Measurements from ENCODE around the gene LRRFIP1. TPM values are rescaled to one million over a fixed set of nuclear protein-coding genes. Genes with fewer than 3 reads are reported as not detected.

Gene LRRFIP1
- total and polyA plus RNA-seq, 4 donors, result 79.7 to 194 (median 94.1) TPM

- ATAC-seq (ENCODE audit: insufficient read depth, low FRiP score) (no peak), DNase-seq (no peak)
- Histone ChIP-seq H3K9me3 (ENCODE audit: control insufficient read depth in 4 of 4, insufficient read depth in 3 of 4, low read length in 3 of 4) (no peaks in the 10 kb centered on the region), H3K27me3 (ENCODE audit: control insufficient read depth in 3 of 3, insufficient read depth in 3 of 3, low read length in 2 of 3) (no peaks in the 10 kb centered on the region), H3K9ac (ENCODE audit: insufficient read depth in 1 of 2, low read length in 2 of 2) (no peak overlapping the region), H3K4me3 (no peak overlapping the region), H3K36me3 (ENCODE audit: control insufficient read depth in 4 of 4, insufficient read depth in 4 of 4, low read length in 4 of 4) (peaks cover 0 to 8% (median 6%) of the 10 kb centered on the region in 4 donors), H3K27ac (ENCODE audit: low read depth in 1 of 2, low read length in 1 of 2) (no peak overlapping the region), H3K4me1 (ENCODE audit: control insufficient read depth in 5 of 5, insufficient read depth in 5 of 5, low read length in 5 of 5) (peaks cover 0 to 26% (median 16%) of the 10 kb centered on the region in 5 donors)
- no peak for TF ChIP-seq CTCF (IDR thresholded peaks at IDR 0.05; ENCODE audit: control extremely low read depth, extremely low read depth)
- 94 to 97% methylated on average over 7 of the region's 7 CpGs for WGBS, 2 donors
Measured at GRCh38 chr2:237722616-237723015, 95.2 kb downstream of the LRRFIP1 start.

- H3K27ac ChIP-seq (ENCODE audit: low read depth in 1 of 2, low read length in 1 of 2), result no peak overlapping the region
- no peaks in the 10 kb centered on the region for H3K9me3 ChIP-seq (ENCODE audit: control insufficient read depth in 4 of 4, insufficient read depth in 3 of 4, low read length in 3 of 4)
- DNase-seq (no peak), ATAC-seq (ENCODE audit: insufficient read depth, low FRiP score) (no peak)
- no peak for TF ChIP-seq CTCF (IDR thresholded peaks at IDR 0.05; ENCODE audit: control extremely low read depth, extremely low read depth)
- peaks cover 0 to 6% (median 5%) of the 10 kb centered on the region in 4 donors for H3K36me3 ChIP-seq (ENCODE audit: control insufficient read depth in 4 of 4, insufficient read depth in 4 of 4, low read length in 4 of 4)
- 88 to 92% methylated on average over 1 of the region's 1 CpG for WGBS, 2 donors
- no peak overlapping the region for H3K4me3 ChIP-seq
- H3K9ac ChIP-seq (ENCODE audit: insufficient read depth in 1 of 2, low read length in 2 of 2), result no peak overlapping the region
- H3K27me3 ChIP-seq (ENCODE audit: control insufficient read depth in 3 of 3, insufficient read depth in 3 of 3, low read length in 2 of 3), result no peaks in the 10 kb centered on the region
- H3K4me1 ChIP-seq (ENCODE audit: control insufficient read depth in 5 of 5, insufficient read depth in 5 of 5, low read length in 5 of 5), result peaks cover 0 to 26% (median 16%) of the 10 kb centered on the region in 5 donors
Measured at GRCh38 chr2:237723023-237723422, 95.6 kb downstream of the LRRFIP1 start.

GRCh38 chr2:237723602-237724001 is 96.2 kb downstream of the LRRFIP1 start:
- ATAC-seq (ENCODE audit: insufficient read depth, low FRiP score), result no peak
- TF ChIP-seq CTCF (IDR thresholded peaks at IDR 0.05; ENCODE audit: control extremely low read depth, extremely low read depth), result no peak
- H3K4me3 ChIP-seq, result no peak overlapping the region
- no peaks in the 10 kb centered on the region for H3K9me3 ChIP-seq (ENCODE audit: control insufficient read depth in 4 of 4, insufficient read depth in 3 of 4, low read length in 3 of 4)
- H3K27me3 ChIP-seq (ENCODE audit: control insufficient read depth in 3 of 3, insufficient read depth in 3 of 3, low read length in 2 of 3), result no peaks in the 10 kb centered on the region
- no peak for DNase-seq
- peaks cover 0 to 26% (median 14%) of the 10 kb centered on the region in 5 donors for H3K4me1 ChIP-seq (ENCODE audit: control insufficient read depth in 5 of 5, insufficient read depth in 5 of 5, low read length in 5 of 5)
- 58 to 65% methylated on average over 3 of the region's 3 CpGs for WGBS, 2 donors
- H3K36me3 ChIP-seq (ENCODE audit: control insufficient read depth in 4 of 4, insufficient read depth in 4 of 4, low read length in 4 of 4), result peaks cover 0 to 4% (median 3%) of the 10 kb centered on the region in 4 donors
- no peak overlapping the region for H3K9ac ChIP-seq (ENCODE audit: insufficient read depth in 1 of 2, low read length in 2 of 2)
- H3K27ac ChIP-seq (ENCODE audit: low read depth in 1 of 2, low read length in 1 of 2), result no peak overlapping the region
